ENCODE results near the gene YBX1.

DNA sequence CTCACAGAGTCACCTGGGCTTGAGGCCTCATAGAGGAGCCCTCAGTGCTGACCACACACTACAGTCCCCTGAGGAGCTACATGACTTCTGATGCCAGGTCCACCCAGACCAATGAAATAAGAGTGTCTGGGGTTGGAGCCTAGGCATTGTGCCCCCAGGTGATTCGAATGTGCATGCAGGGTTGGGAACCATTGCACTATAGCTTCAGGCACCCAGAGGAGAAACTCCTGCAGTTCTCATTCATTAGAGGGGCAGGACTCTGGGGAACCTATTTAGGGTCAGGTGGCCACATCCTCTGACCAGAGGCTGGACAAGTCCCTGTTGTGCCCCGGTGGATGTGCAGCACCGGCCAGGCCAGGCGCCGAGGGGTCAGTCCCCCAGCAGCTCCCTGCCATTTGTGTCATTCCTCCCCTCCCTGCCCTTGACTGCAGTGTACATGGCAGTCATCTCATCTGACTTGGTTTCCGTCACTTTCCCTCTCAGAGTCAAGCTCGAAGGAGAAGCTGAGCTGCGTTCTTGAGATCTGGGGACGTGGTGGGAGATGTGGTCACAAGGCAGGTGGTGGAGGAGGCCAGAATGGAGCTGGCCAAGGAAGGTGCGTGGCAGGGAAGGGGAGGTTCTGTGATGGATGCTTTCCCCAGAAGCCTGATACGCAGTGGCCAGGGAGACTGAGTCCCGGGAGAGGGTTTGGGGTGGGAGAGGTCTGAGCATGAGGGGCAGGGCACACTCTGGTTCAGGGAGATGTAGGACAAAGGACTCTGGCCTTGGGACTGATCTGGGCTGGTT lies 51.4 kb downstream of the YBX1 start:
- TF ChIP-seq, protein P1, sequence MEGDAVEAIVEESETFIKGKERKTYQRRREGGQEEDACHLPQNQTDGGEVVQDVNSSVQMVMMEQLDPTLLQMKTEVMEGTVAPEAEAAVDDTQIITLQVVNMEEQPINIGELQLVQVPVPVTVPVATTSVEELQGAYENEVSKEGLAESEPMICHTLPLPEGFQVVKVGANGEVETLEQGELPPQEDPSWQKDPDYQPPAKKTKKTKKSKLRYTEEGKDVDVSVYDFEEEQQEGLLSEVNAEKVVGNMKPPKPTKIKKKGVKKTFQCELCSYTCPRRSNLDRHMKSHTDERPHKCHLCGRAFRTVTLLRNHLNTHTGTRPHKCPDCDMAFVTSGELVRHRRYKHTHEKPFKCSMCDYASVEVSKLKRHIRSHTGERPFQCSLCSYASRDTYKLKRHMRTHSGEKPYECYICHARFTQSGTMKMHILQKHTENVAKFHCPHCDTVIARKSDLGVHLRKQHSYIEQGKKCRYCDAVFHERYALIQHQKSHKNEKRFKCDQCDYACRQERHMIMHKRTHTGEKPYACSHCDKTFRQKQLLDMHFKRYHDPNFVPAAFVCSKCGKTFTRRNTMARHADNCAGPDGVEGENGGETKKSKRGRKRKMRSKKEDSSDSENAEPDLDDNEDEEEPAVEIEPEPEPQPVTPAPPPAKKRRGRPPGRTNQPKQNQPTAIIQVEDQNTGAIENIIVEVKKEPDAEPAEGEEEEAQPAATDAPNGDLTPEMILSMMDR (conservative IDR thresholded peaks at IDR 0.05; ENCODE audit: low read depth, low read length), result no peak
- no peak for TF ChIP-seq EZH2phosphoT487 (IDR thresholded peaks at IDR 0.05; ENCODE audit: borderline replicate concordance, low read length)
